ENCODE measurements around the gene KIFC1. TPM values are rescaled to one million over a fixed set of nuclear protein-coding genes. Genes with fewer than 3 reads are reported as not detected.
A peak's percentile ranks its signal among the peaks of the same experiment; 100 is the strongest.

KIFC1 gene
- total and polyA plus RNA-seq, 9 of the 15 experiments (the other 6 are each of a cell fraction or from before 2014, with no cell fraction given) = 1.3 to 95.2 (median 76.9) TPM

DNA sequence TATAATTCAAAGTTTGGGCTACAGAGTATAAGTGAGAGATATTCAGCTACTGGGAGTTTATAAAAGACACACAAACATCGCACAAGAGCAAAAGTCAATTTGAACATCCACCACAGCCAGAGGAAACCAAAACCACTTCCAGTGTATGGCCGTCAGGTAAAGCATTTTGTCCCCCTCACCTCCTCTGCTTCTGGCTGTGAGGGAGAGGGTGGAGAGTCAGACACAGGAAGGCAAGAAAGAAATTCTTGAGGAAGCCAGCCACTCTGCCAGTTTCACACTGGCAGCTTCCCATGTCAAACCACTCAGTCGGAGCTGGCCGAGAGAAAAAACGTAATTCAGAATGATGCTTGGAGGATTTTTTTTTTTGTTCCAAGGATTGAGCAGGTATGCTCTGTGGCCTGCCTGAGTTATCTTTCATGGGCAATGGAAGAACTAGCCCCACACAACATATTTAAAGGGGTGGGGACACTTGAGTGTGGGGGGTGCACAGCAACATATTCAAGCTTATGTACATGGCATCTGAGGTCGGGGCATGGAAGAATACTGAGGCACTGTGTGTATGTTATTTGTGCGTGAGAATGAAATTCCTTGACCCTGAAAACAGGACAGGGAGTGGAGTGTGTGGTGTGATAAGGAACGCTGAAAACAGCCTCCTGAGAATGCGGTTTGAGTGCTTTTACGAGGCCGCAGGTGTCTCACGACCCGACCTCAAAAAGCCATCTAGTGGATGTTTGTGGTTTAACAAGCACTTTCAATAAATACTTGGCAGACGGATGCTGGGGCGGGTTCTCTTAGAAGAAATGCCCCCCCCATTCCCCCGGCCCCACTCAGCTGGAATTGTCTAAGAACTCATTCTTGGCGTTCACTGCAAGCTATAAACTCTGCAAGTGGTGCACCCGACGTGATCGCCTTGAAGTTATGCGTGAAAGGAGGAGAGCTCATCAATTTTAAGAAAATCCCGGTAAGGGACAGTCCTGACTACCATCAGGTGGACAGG, 46.6 kb upstream of the KIFC1 start (continued):
- peak; percentile 70 to 86; a peak in 2 of 4 replicates for TF ChIP-seq ARNT (IDR thresholded peaks at IDR 0.05)
- TF ChIP-seq NR1H2 (CRISPR knock-in tag; IDR thresholded peaks at IDR 0.05) = no peak; the same call in 1 of the 2 replicates
- TF ChIP-seq IFI16 (CRISPR knock-in tag; IDR thresholded peaks at IDR 0.05) = no peak
- TF ChIP-seq ZNF212 (CRISPR knock-in tag; IDR thresholded peaks at IDR 0.05) = no peak
- no peak for TF ChIP-seq HSF4 (CRISPR knock-in tag; IDR thresholded peaks at IDR 0.05; ENCODE audit: borderline replicate concordance)
- TF ChIP-seq HNRNPL (IDR thresholded peaks at IDR 0.05; ENCODE audit: low read depth, low read length) = no peak
- TF ChIP-seq, protein P1, sequence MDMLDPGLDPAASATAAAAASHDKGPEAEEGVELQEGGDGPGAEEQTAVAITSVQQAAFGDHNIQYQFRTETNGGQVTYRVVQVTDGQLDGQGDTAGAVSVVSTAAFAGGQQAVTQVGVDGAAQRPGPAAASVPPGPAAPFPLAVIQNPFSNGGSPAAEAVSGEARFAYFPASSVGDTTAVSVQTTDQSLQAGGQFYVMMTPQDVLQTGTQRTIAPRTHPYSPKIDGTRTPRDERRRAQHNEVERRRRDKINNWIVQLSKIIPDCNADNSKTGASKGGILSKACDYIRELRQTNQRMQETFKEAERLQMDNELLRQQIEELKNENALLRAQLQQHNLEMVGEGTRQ (CRISPR knock-in tag; IDR thresholded peaks at IDR 0.05) = no peak
- TF ChIP-seq, protein P2, sequence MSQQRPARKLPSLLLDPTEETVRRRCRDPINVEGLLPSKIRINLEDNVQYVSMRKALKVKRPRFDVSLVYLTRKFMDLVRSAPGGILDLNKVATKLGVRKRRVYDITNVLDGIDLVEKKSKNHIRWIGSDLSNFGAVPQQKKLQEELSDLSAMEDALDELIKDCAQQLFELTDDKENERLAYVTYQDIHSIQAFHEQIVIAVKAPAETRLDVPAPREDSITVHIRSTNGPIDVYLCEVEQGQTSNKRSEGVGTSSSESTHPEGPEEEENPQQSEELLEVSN (IDR thresholded peaks at IDR 0.05; ENCODE audit: borderline replicate concordance in 1 of 2, extremely low read depth in 1 of 2, insufficient read depth in 1 of 2, insufficient read length in 1 of 2, low read depth in 1 of 2, low read length in 1 of 2, poor library complexity in 1 of 2, severe bottlenecking in 1 of 2) = no peak
- TF ChIP-seq, protein P3, sequence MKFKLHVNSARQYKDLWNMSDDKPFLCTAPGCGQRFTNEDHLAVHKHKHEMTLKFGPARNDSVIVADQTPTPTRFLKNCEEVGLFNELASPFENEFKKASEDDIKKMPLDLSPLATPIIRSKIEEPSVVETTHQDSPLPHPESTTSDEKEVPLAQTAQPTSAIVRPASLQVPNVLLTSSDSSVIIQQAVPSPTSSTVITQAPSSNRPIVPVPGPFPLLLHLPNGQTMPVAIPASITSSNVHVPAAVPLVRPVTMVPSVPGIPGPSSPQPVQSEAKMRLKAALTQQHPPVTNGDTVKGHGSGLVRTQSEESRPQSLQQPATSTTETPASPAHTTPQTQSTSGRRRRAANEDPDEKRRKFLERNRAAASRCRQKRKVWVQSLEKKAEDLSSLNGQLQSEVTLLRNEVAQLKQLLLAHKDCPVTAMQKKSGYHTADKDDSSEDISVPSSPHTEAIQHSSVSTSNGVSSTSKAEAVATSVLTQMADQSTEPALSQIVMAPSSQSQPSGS (CRISPR knock-in tag; IDR thresholded peaks at IDR 0.05) = no peak
- no peak for TF ChIP-seq MIER1 (IDR thresholded peaks at IDR 0.05; ENCODE audit: low read depth)
- TF ChIP-seq PRPF4 (IDR thresholded peaks at IDR 0.05; ENCODE audit: insufficient read depth, low read depth, low read length, poor library complexity, severe bottlenecking) = no peak
- TF ChIP-seq, protein P4, sequence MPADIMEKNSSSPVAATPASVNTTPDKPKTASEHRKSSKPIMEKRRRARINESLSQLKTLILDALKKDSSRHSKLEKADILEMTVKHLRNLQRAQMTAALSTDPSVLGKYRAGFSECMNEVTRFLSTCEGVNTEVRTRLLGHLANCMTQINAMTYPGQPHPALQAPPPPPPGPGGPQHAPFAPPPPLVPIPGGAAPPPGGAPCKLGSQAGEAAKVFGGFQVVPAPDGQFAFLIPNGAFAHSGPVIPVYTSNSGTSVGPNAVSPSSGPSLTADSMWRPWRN (IDR thresholded peaks at IDR 0.05; ENCODE audit: low read depth) = peak; percentile 87
- no peak for TF ChIP-seq ZNF551 (CRISPR knock-in tag; IDR thresholded peaks at IDR 0.05)
- no peak for TF ChIP-seq SMAD2 (IDR thresholded peaks at IDR 0.05; ENCODE audit: low read depth, low read length)
- TF ChIP-seq ZNF699 (CRISPR knock-in tag; IDR thresholded peaks at IDR 0.05; ENCODE audit: insufficient replicate concordance) = no peak
- TF ChIP-seq, protein P5, sequence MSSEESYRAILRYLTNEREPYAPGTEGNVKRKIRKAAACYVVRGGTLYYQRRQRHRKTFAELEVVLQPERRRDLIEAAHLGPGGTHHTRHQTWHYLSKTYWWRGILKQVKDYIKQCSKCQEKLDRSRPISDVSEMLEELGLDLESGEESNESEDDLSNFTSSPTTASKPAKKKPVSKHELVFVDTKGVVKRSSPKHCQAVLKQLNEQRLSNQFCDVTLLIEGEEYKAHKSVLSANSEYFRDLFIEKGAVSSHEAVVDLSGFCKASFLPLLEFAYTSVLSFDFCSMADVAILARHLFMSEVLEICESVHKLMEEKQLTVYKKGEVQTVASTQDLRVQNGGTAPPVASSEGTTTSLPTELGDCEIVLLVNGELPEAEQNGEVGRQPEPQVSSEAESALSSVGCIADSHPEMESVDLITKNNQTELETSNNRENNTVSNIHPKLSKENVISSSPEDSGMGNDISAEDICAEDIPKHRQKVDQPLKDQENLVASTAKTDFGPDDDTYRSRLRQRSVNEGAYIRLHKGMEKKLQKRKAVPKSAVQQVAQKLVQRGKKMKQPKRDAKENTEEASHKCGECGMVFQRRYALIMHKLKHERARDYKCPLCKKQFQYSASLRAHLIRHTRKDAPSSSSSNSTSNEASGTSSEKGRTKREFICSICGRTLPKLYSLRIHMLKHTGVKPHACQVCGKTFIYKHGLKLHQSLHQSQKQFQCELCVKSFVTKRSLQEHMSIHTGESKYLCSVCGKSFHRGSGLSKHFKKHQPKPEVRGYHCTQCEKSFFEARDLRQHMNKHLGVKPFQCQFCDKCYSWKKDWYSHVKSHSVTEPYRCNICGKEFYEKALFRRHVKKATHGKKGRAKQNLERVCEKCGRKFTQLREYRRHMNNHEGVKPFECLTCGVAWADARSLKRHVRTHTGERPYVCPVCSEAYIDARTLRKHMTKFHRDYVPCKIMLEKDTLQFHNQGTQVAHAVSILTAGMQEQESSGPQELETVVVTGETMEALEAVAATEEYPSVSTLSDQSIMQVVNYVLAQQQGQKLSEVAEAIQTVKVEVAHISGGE (CRISPR knock-in tag; IDR thresholded peaks at IDR 0.05) = no peak
- TF ChIP-seq WHSC1 (IDR thresholded peaks at IDR 0.05; ENCODE audit: low read length) = no peak
